Measurements from ENCODE around the gene LRRC27.

Gene LRRC27

GRCh38 chr10:132360766-132361447, 28.9 kb downstream of the LRRC27 start:
- peak in 1 of 6 experiments; percentile 13 for DNase-seq

- DNase-seq, result no peak
Measured at GRCh38 chr10:132361581-132362101, 29.6 kb downstream of the LRRC27 start.

GRCh38 chr10:132362151-132362611, 30.2 kb downstream of the LRRC27 start:
- DNase-seq, result no peak

GRCh38 chr10:132363376-132363775, 31.4 kb downstream of the LRRC27 start:
- no peak for DNase-seq

- peak in 1 of 6 experiments; percentile 11 for DNase-seq
Measured at GRCh38 chr10:132363921-132364593, 32.1 kb downstream of the LRRC27 start.

- peak in 1 of 6 experiments; percentile 17 for DNase-seq
Measured at GRCh38 chr10:132364594-132364970, 32.6 kb downstream of the LRRC27 start.

- no peak for DNase-seq
Measured at GRCh38 chr10:132365102-132365501, 33.1 kb downstream of the LRRC27 start.

- DNase-seq, result no peak
Measured at GRCh38 chr10:132366006-132366405, 34.0 kb downstream of the LRRC27 start.

- DNase-seq, result no peak
Measured at GRCh38 chr10:132366499-132366898, 34.5 kb downstream of the LRRC27 start.

GRCh38 chr10:132368391-132368790, 36.4 kb downstream of the LRRC27 start:
- DNase-seq, result no peak

GRCh38 chr10:132368881-132369635, 37.1 kb downstream of the LRRC27 start:
- DNase-seq, result no peak

- DNase-seq, result no peak
Measured at GRCh38 chr10:132369636-132370185, 37.7 kb downstream of the LRRC27 start.

GRCh38 chr10:132370426-132371340, 38.7 kb downstream of the LRRC27 start:
- no peak for DNase-seq

- peak in 2 of 6 experiments; percentile 3 to 12 for DNase-seq
Measured at GRCh38 chr10:132371641-132372081, 39.7 kb downstream of the LRRC27 start.

- DNase-seq, result no peak
Measured at GRCh38 chr10:132372516-132373095, 40.6 kb downstream of the LRRC27 start.

- DNase-seq, result no peak
Measured at GRCh38 chr10:132373241-132373955, 41.4 kb downstream of the LRRC27 start.

GRCh38 chr10:132374176-132374575, 42.2 kb downstream of the LRRC27 start:
- DNase-seq, result no peak

GRCh38 chr10:132374612-132375011, 42.6 kb downstream of the LRRC27 start:
- DNase-seq, result no peak

GRCh38 chr10:132375116-132375794, 43.3 kb downstream of the LRRC27 start:
- no peak for DNase-seq

- DNase-seq, result no peak
Measured at GRCh38 chr10:132375795-132376297, 43.9 kb downstream of the LRRC27 start.
